SH-SY5Y (cell line): Measurements from ENCODE around the gene SMC4.

Experiments
- GATA2 ChIP-seq: IDR thresholded peaks from 2 replicates; pipeline ENCODE4 v1.6.1; 2011; ENCODE audit warnings: mild to moderate bottlenecking, low read depth, low read length
- GATA3 ChIP-seq: IDR thresholded peaks from 2 replicates; pipeline ENCODE4 v1.6.1; 2011; ENCODE audit warnings: low read depth, mild to moderate bottlenecking, low read length, moderate library complexity

GRCh38 chr3:160403028-160403545 lies 3.6 kb downstream of the SMC4 start:
- TF ChIP-seq GATA2 (no peak), GATA3 (no peak)
